ENCODE data around the gene AKR1C4.

- TF ChIP-seq POLR2AphosphoS5 (IDR thresholded peaks at IDR 0.05) (no peak), CTCF (IDR thresholded peaks at IDR 0.05 in 8 of 11, conservative IDR thresholded peaks at IDR 0.05 in 3 of 11) (no peak), POLR2A (IDR thresholded peaks at IDR 0.05) (no peak)
These were observed 1.7 kb downstream of the AKR1C4 start for GRCh38 chr10:5198386-5198785.
